Stimulated activated effector memory CD8-positive, alpha-beta T cell treated with anti-CD3 and anti-CD28 coated beads, Interleukin-12 subunit alpha, Interleukin-12 subunit beta, amount 100 ng/mL, for 72 hours (primary cell): ENCODE results near the gene ZFHX3.

Source experiments
- ATAC-seq: fragments of 150-1000 bp; cut with Tn5 transposase; 2 replicates; pipeline ENCODE4 v1.10.0; 2021
- DNase-seq, 2 donors: peaks; one replicate each; pipeline ENCODE4 v3.0.0; 2021 to 2022; ENCODE audit warnings: low spot score in 2 of 2
- H3K27ac Mint-ChIP-seq: one replicate; pipeline ENCODE4 v1.8.0; 2022; ENCODE audit warnings: mild to moderate bottlenecking, mixed read lengths
- H3K36me3 Mint-ChIP-seq: one replicate; pipeline ENCODE4 v1.8.0; 2022; ENCODE audit warnings: mild to moderate bottlenecking, mixed read lengths
- H3K4me1 Mint-ChIP-seq: one replicate; pipeline ENCODE4 v1.8.0; 2022; ENCODE audit warnings: mixed read lengths
- H3K4me3 Mint-ChIP-seq: one replicate; pipeline ENCODE4 v1.8.0; 2022; ENCODE audit warnings: mild to moderate bottlenecking, mixed read lengths
- H3K9me3 Mint-ChIP-seq: one replicate; pipeline ENCODE4 v1.8.0; 2022; ENCODE audit warnings: mixed read lengths

Gene ZFHX3

DNA sequence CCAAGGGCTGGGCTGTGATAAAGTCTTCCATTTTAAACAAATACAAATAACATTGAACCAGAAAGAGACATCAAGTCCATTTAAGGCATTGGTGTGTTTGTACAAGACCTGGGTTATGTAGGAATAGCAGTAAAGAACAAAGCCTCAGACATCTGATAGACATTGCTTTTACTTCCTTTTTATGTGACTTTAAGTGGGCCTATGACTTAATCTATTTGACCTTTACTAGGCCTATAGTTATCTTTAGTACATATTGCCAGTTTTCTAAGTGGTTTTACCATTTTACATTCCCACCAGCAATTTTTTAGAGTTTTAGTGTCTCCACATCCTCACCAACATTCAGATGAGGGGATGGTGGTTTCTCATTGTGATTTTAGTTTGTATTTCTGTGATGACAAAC is 298.8 kb downstream of the ZFHX3 start:
- DNase-seq (no peak), ATAC-seq (no peak)
- H3K27ac Mint-ChIP-seq = no peak overlapping the region
- H3K36me3 Mint-ChIP-seq = no peaks in the 10 kb centered on the region
- no peak overlapping the region for H3K4me3 Mint-ChIP-seq
- no peaks in the 10 kb centered on the region for H3K9me3 Mint-ChIP-seq
- H3K4me1 Mint-ChIP-seq = no peaks in the 10 kb centered on the region

DNA sequence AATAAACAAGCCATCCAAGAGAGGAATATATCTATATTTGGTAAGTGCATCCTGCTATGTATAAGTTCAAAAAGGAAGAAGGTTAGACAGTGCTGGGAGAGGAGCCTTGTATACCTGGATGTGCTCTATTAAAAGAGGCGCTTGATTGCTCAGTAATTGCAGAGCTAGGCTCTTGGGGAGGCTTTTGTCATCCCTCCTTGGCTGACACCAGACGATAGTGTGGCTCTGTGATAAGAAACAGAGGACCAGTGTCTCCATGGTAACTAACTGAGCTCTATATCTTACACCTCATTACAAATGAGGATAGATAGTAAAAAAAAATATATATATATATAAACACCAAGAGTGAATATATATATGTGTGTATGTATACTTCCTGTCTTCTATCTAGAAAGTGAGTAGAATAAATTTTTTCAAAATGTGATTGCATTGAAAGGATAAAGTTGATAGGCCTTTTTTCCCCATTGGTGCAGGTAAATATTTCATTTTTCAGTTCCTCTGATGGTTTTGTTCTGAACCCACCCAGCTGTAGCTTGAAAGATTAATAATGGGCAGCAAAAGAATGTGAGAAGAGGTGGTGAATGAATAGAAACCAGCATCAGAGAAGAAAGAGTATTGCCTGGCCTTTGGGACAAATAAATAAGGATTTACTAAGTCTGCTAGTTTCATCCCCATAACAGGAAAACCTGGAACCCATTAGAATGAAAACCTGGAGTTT is 303.7 kb downstream of the ZFHX3 start:
- no peaks in the 10 kb centered on the region for H3K36me3 Mint-ChIP-seq
- DNase-seq = no peak
- H3K9me3 Mint-ChIP-seq = no peaks in the 10 kb centered on the region
- no peaks in the 10 kb centered on the region for H3K4me1 Mint-ChIP-seq
- no peak overlapping the region for H3K27ac Mint-ChIP-seq
- no peak for ATAC-seq
- H3K4me3 Mint-ChIP-seq = no peak overlapping the region

DNA sequence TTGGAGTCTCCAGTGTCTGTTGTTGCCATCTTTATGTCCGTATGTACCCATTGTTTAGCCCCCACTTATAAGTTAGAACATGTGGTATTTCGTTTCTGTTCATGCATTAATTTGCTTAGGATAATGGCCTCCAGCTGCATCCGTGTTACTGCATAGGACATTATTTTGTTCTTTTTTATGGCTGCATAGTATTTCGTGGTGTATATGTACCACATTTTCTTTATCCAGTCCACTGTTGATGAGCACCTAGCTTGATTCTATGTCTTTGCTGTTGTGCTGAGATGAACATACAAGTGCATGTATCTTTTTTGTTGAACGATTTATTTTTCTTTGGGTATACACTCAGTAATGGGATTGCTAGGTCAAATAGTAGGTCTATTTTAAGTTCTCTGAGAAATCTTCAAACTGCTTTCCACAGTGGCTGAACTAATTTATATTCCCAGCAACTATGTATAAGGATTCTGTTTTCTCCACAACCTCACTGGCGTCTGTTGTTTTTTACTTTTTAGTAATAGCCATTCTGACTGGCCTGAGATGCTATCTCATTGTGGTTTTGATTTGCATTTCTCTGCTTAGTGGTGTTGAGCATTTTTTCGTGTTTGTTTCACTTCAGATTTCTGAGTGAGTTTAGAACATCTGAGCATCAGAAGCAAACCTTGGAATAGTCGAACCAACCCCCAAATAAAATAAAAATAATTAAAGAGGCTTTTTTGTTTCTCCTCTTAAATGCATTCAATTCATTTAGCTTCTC is 304.7 kb downstream of the ZFHX3 start:
- H3K4me1 Mint-ChIP-seq = no peaks in the 10 kb centered on the region
- no peak overlapping the region for H3K27ac Mint-ChIP-seq
- ATAC-seq = no peak
- H3K9me3 Mint-ChIP-seq = no peaks in the 10 kb centered on the region
- DNase-seq = no peak
- no peak overlapping the region for H3K4me3 Mint-ChIP-seq
- no peaks in the 10 kb centered on the region for H3K36me3 Mint-ChIP-seq

DNA sequence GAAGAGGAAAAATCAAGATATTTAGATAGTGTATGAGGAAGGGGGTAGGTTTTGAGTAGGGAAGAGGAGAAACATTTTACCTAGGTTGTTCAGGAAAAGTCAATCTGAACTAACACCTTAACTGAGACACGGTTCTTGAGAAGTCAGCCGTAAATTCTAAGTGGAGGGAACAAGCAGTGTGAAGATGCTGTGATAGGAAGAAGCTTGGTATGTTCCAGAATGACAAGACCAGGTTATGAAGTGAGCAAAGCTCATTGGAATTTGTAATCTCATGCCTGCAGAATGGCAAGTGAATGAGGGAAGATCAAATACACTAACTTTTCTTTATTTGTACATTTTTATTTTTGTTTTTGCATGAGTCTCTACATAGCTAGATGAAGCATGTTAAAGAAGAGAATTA is 307.6 kb downstream of the ZFHX3 start:
- ATAC-seq = no peak
- Mint-ChIP-seq H3K4me3 (no peak overlapping the region), H3K9me3 (no peaks in the 10 kb centered on the region), H3K4me1 (no peaks in the 10 kb centered on the region), H3K27ac (no peak overlapping the region), H3K36me3 (no peaks in the 10 kb centered on the region)
- no peak for DNase-seq

DNA sequence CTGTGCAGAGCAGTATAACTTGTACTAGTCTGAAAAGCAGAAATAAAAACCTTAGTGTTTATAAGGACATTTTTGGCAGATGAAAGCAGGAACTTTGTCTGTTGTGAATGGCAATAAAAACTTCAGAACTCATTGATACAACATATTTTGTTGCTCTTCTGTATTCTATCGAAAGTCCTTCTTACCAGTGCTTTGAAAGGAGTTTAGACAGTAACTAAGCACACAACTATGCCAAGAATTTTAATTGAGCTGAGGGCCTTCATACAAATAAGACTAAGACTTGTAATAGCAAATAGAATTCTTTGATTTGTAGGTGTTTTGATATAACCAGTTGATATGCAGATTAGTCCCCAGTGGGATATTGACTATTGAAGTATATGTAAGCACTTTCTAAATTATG is 308.4 kb downstream of the ZFHX3 start:
- H3K4me1 Mint-ChIP-seq = no peaks in the 10 kb centered on the region
- DNase-seq (no peak), ATAC-seq (no peak)
- peaks cover 5% of the 10 kb centered on the region for H3K9me3 Mint-ChIP-seq
- H3K27ac Mint-ChIP-seq = no peak overlapping the region
- H3K4me3 Mint-ChIP-seq = no peak overlapping the region
- H3K36me3 Mint-ChIP-seq = no peaks in the 10 kb centered on the region

DNA sequence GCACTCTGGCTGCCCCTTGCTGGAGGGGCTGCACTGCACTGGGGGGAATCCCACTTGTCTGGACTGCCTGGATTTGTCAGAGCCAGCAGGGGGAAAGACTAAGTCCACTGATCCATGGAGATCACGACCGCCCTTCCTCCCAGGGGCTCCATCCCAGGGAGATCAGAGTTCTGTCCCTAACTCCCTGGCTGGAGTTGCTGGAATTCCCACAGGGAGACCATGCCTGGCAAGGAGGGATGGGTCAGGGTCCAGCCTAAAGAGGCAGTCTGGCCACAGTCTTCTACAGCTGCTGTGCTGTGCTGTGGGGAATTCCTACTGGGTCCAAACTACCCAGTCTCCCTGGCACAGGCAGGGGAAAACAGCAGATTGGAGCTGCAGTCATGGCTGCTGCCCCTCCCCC is 311.9 kb downstream of the ZFHX3 start:
- ATAC-seq = no peak
- no peak overlapping the region for H3K4me3 Mint-ChIP-seq

More for the DNA sequence above, 311.9 kb downstream of the ZFHX3 start:
- H3K36me3 Mint-ChIP-seq = no peaks in the 10 kb centered on the region
- H3K9me3 Mint-ChIP-seq = peaks cover 10% of the 10 kb centered on the region
- H3K27ac Mint-ChIP-seq = no peak overlapping the region
- no peak for DNase-seq
- H3K4me1 Mint-ChIP-seq = no peaks in the 10 kb centered on the region
